GM08714 (cell line): ENCODE measurements around the gene ARSJ.

Experiments used
- H3K4me3 ChIP-seq: fragments of 200-500 bp; sonication (Bioruptor generic); 2 replicates; pipeline ENCODE4 v1.5.1; 2014; ENCODE audit warnings: mild to moderate bottlenecking, low read length, inconsistent platforms
- ZNF274 ChIP-seq: IDR thresholded peaks from 2 replicates; pipeline ENCODE4 v1.6.1; 2012; ENCODE audit warnings: mild to moderate bottlenecking, low read depth, low read length

Gene ARSJ

GRCh38 chr4:113975578-113975977 is 3.9 kb downstream of the ARSJ start:
- H3K4me3 ChIP-seq = no peak overlapping the region
- TF ChIP-seq ZNF274 = no peak

GRCh38 chr4:113974467-113974866 is 5.0 kb downstream of the ARSJ start:
- H3K4me3 ChIP-seq = no peak overlapping the region
- no peak for TF ChIP-seq ZNF274

- no peak overlapping the region for H3K4me3 ChIP-seq
- no peak for TF ChIP-seq ZNF274
These were observed 6.1 kb downstream of the ARSJ start for GRCh38 chr4:113973345-113973744.

GRCh38 chr4:113972781-113973180 is 6.7 kb downstream of the ARSJ start:
- no peak overlapping the region for H3K4me3 ChIP-seq
- TF ChIP-seq ZNF274 = no peak

- no peak overlapping the region for H3K4me3 ChIP-seq
- no peak for TF ChIP-seq ZNF274
These were observed 7.6 kb downstream of the ARSJ start for GRCh38 chr4:113971706-113972360.

- TF ChIP-seq ZNF274 = no peak
- H3K4me3 ChIP-seq = no peak overlapping the region
These were observed 9.6 kb downstream of the ARSJ start for GRCh38 chr4:113969709-113970334.

- no peak for TF ChIP-seq ZNF274
- no peak overlapping the region for H3K4me3 ChIP-seq
These were observed 11.0 kb downstream of the ARSJ start for GRCh38 chr4:113968473-113968872.

GRCh38 chr4:113967687-113968086 is 11.8 kb downstream of the ARSJ start:
- no peak for TF ChIP-seq ZNF274
- no peak overlapping the region for H3K4me3 ChIP-seq

GRCh38 chr4:113962719-113963265 is 16.7 kb downstream of the ARSJ start:
- no peak for TF ChIP-seq ZNF274
- H3K4me3 ChIP-seq = no peak overlapping the region

GRCh38 chr4:113962016-113962347 is 17.5 kb downstream of the ARSJ start:
- H3K4me3 ChIP-seq = no peak overlapping the region
- no peak for TF ChIP-seq ZNF274

- no peak for TF ChIP-seq ZNF274
- no peak overlapping the region for H3K4me3 ChIP-seq
These were observed 18.6 kb downstream of the ARSJ start for GRCh38 chr4:113960684-113961321.

- no peak overlapping the region for H3K4me3 ChIP-seq
- no peak for TF ChIP-seq ZNF274
These were observed 19.9 kb downstream of the ARSJ start for GRCh38 chr4:113959539-113959937.

- no peak overlapping the region for H3K4me3 ChIP-seq
These were observed 20.5 kb downstream of the ARSJ start for GRCh38 chr4:113958766-113959538.

GRCh38 chr4:113957956-113958355 is 21.5 kb downstream of the ARSJ start:
- H3K4me3 ChIP-seq = no peak overlapping the region
- TF ChIP-seq ZNF274 = no peak

More at GRCh38 chr4:113958766-113959538, 20.5 kb downstream of the ARSJ start:
- no peak for TF ChIP-seq ZNF274
